Progenitor cell of endocrine pancreas (in vitro differentiated cells): Measurements from ENCODE around the gene CYTL1. TPM values are rescaled to one million over a fixed set of nuclear protein-coding genes. Genes with fewer than 3 reads are reported as not detected.

Source experiments
- DNase-seq: peaks from one replicate; pipeline ENCODE4 v3.0.0; 2021; ENCODE audit warnings: low spot score; ENCODE audit not compliant: unreplicated experiment
- H3K27ac Mint-ChIP-seq: 2 replicates; pipeline ENCODE4 v1.8.0; 2021; ENCODE audit warnings: mild to moderate bottlenecking, moderate library complexity, mixed read lengths
- H3K27me3 Mint-ChIP-seq: 2 replicates; pipeline ENCODE4 v1.8.0; 2021; ENCODE audit warnings: mixed read lengths
- H3K36me3 Mint-ChIP-seq: 2 replicates; pipeline ENCODE4 v1.8.0; 2022; ENCODE audit warnings: mixed read lengths; ENCODE audit not compliant: insufficient read depth
- H3K4me1 Mint-ChIP-seq: 2 replicates; pipeline ENCODE4 v1.8.0; 2021; ENCODE audit warnings: low read depth, mixed read lengths
- H3K4me3 Mint-ChIP-seq: 2 replicates; pipeline ENCODE4 v1.8.0; 2021; ENCODE audit warnings: low read depth, mild to moderate bottlenecking, moderate library complexity, mixed read lengths
- H3K9me3 Mint-ChIP-seq: 2 replicates; pipeline ENCODE4 v1.8.0; 2021; ENCODE audit warnings: low read depth, mixed read lengths
- CTCF ChIP-seq: fragments of 200-600 bp; sonication (generic); IDR thresholded peaks from one replicate; pipeline ENCODE4 v1.5.0; 2021; ENCODE audit warnings: antibody characterized with exemption, mild to moderate bottlenecking; ENCODE audit not compliant: unreplicated experiment
- total RNA-seq: library from RNA; stranded (reverse); gene quantifications from 2 replicates; pipeline ENCODE4 v1.2.1, GENCODE V29; 2021

CYTL1 gene
- total RNA-seq, 1 donor from 2014 or later: 1.2 TPM

- H3K4me3 Mint-ChIP-seq: no peak overlapping the region
- no peaks in the 10 kb centered on the region for H3K36me3 Mint-ChIP-seq
- no peak for TF ChIP-seq CTCF
- DNase-seq: no peak
- no peaks in the 10 kb centered on the region for H3K9me3 Mint-ChIP-seq
- peaks cover 21% of the 10 kb centered on the region for H3K27me3 Mint-ChIP-seq
- peaks cover 6% of the 10 kb centered on the region for H3K4me1 Mint-ChIP-seq
- H3K27ac Mint-ChIP-seq: no peak overlapping the region
Observed at GRCh38 chr4:5039800-5040199, 20.5 kb upstream of the CYTL1 start.

- Mint-ChIP-seq H3K27ac (no peak overlapping the region), H3K36me3 (no peaks in the 10 kb centered on the region), H3K4me1 (peaks cover 9% of the 10 kb centered on the region), H3K27me3 (peaks cover 21% of the 10 kb centered on the region), H3K4me3 (no peak overlapping the region), H3K9me3 (no peaks in the 10 kb centered on the region)
- TF ChIP-seq CTCF: no peak
- no peak for DNase-seq
Observed at GRCh38 chr4:5037553-5038551, 18.6 kb upstream of the CYTL1 start.

- DNase-seq: no peak
Observed at GRCh38 chr4:5036239-5036638, 17.0 kb upstream of the CYTL1 start.

GRCh38 chr4:5034206-5034605 is 14.9 kb upstream of the CYTL1 start:
- Mint-ChIP-seq H3K27me3 (peaks cover 27% of the 10 kb centered on the region), H3K9me3 (no peaks in the 10 kb centered on the region), H3K27ac (no peak overlapping the region), H3K4me1 (peaks cover 5% of the 10 kb centered on the region), H3K4me3 (no peak overlapping the region), H3K36me3 (no peaks in the 10 kb centered on the region)
- no peak for DNase-seq
- no peak for TF ChIP-seq CTCF

More at GRCh38 chr4:5036239-5036638, 17.0 kb upstream of the CYTL1 start:
- no peak for TF ChIP-seq CTCF
- Mint-ChIP-seq H3K9me3 (no peaks in the 10 kb centered on the region), H3K4me3 (no peak overlapping the region), H3K4me1 (peaks cover 5% of the 10 kb centered on the region), H3K27me3 (peaks cover 21% of the 10 kb centered on the region), H3K36me3 (no peaks in the 10 kb centered on the region), H3K27ac (peak overlapping the region; percentile 80)

GRCh38 chr4:5033281-5033841 is 14.1 kb upstream of the CYTL1 start:
- Mint-ChIP-seq H3K4me3 (no peak overlapping the region), H3K27ac (no peak overlapping the region), H3K9me3 (no peaks in the 10 kb centered on the region), H3K27me3 (peaks cover 31% of the 10 kb centered on the region), H3K36me3 (no peaks in the 10 kb centered on the region), H3K4me1 (peaks cover 5% of the 10 kb centered on the region)
- no peak for DNase-seq
- TF ChIP-seq CTCF: no peak
